Endothelial cell of umbilical vein (primary cell): ENCODE results near the gene INAVA.

Experiments
- TF ChIP-seq, protein P1 (sequence below), 2 donors: IDR thresholded peaks; 1 replicate in 1 of 2; 2 replicates in 1 of 2; pipeline ENCODE4 v1.5.1; 2011; ENCODE audit warnings: low read length in 2 of 2, mild to moderate bottlenecking in 2 of 2, moderate library complexity in 2 of 2, control low read depth in 1 of 2, inconsistent platforms in 1 of 2, low read depth in 1 of 2; ENCODE audit not compliant: insufficient read depth in 1 of 2; ENCODE audit errors: extremely low read depth in 1 of 2
- TF ChIP-seq, protein P2 (sequence below): IDR thresholded peaks from 2 replicates; pipeline ENCODE4 v1.6.1; 2011; ENCODE audit not compliant: insufficient read depth, insufficient read length

DNA sequence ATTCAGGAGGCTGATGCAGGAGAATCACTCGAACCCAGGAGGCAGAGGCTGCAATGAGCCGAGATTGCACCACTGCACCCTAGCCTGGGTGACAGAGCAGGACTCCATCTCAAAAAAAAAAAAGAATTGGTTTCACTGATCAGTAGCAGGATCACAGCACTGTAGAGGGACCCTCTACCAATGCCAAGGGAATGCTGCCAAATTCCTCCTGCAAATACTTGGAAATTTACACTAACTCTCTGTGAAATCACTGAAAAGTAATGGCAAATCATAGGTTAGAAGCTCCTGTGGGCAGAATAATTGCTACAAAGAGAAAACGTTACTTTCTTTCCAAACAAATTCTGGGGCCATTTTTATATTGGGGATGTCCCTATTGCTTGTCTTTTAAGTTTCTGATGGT, 28.6 kb upstream of the INAVA start:
- TF ChIP-seq, protein P1, sequence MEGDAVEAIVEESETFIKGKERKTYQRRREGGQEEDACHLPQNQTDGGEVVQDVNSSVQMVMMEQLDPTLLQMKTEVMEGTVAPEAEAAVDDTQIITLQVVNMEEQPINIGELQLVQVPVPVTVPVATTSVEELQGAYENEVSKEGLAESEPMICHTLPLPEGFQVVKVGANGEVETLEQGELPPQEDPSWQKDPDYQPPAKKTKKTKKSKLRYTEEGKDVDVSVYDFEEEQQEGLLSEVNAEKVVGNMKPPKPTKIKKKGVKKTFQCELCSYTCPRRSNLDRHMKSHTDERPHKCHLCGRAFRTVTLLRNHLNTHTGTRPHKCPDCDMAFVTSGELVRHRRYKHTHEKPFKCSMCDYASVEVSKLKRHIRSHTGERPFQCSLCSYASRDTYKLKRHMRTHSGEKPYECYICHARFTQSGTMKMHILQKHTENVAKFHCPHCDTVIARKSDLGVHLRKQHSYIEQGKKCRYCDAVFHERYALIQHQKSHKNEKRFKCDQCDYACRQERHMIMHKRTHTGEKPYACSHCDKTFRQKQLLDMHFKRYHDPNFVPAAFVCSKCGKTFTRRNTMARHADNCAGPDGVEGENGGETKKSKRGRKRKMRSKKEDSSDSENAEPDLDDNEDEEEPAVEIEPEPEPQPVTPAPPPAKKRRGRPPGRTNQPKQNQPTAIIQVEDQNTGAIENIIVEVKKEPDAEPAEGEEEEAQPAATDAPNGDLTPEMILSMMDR (IDR thresholded peaks at IDR 0.05; ENCODE audit: extremely low read depth in 1 of 2, insufficient read depth in 1 of 2, low read depth in 1 of 2, low read length in 2 of 2): no peak
- TF ChIP-seq, protein P2, sequence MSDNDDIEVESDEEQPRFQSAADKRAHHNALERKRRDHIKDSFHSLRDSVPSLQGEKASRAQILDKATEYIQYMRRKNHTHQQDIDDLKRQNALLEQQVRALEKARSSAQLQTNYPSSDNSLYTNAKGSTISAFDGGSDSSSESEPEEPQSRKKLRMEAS: no peak
